Spinal cord (tissue), 10 donors: ENCODE results near the gene MLLT1. TPM values are rescaled to one million over a fixed set of nuclear protein-coding genes. Genes with fewer than 3 reads are reported as not detected.

Experiments
- DNase-seq, 6 donors: peaks; one replicate each; pipeline versions ENCODE4 v3.0.0 to v3.0.0-alpha.2; 2013 to 2015; ENCODE audit warnings: low spot score in 6 of 6, low read depth in 4 of 6
- H3K27ac ChIP-seq: one replicate; pipeline ENCODE4 v1.5.1; 2013; ENCODE audit warnings: low read depth, low read length, control low read depth
- H3K27me3 ChIP-seq: one replicate; pipeline ENCODE4 v1.6.1; 2013; ENCODE audit warnings: low read length; ENCODE audit not compliant: control insufficient read depth, insufficient read depth
- H3K36me3 ChIP-seq: one replicate; pipeline ENCODE4 v1.6.1; 2013; ENCODE audit warnings: low read length; ENCODE audit not compliant: control insufficient read depth, insufficient read depth
- H3K4me1 ChIP-seq: one replicate; pipeline ENCODE4 v1.6.1; 2013; ENCODE audit warnings: low read length; ENCODE audit not compliant: control insufficient read depth, insufficient read depth
- H3K4me3 ChIP-seq: one replicate; pipeline ENCODE4 v1.5.1; 2013; ENCODE audit warnings: low read depth, low read length, control low read depth
- H3K9me3 ChIP-seq: one replicate; pipeline ENCODE4 v1.6.1; 2013; ENCODE audit warnings: low read length; ENCODE audit not compliant: control insufficient read depth, insufficient read depth
- WGBS: methylation state at CpG from one replicate; pipeline ENCODE4 v1.1.5; 2013; ENCODE audit warnings: missing lambda C conversion rate; ENCODE audit not compliant: insufficient coverage; 5-methylcytosine and 5-hydroxymethylcytosine counted together
- polyA plus RNA-seq, 2 donors: library from polyadenylated mRNA; unstranded; fragments of 120-200 nt; gene quantifications; one replicate each; pipeline ENCODE4 v1.2.1, GENCODE V29; 2013; ENCODE audit not compliant: insufficient read length in 2 of 2
- total RNA-seq, 2 donors: library from RNA; depleted of rRNA in 1 of 2; stranded (reverse); fragments of 120-200 nt in 1 of 2; fragments of >200 nt in 1 of 2; gene quantifications; one replicate each; pipeline versions ENCODE4 v1.2.3 to v1.2.4, GENCODE V29; 2013 to 2014
- donor health status: healthy.

Gene MLLT1
- total and polyA plus RNA-seq, 4 donors: 11.5 to 132 (median 80.5) TPM

GRCh38 chr19:6278051-6278450 lies 1.7 kb downstream of the MLLT1 start:
- no peaks in the 10 kb centered on the region for H3K27me3 ChIP-seq
- H3K4me1 ChIP-seq: peaks cover 62% of the 10 kb centered on the region
- no peak overlapping the region for H3K4me3 ChIP-seq
- H3K9me3 ChIP-seq: no peaks in the 10 kb centered on the region
- no peak for DNase-seq
- no peak overlapping the region for H3K27ac ChIP-seq
- peaks cover 19% of the 10 kb centered on the region for H3K36me3 ChIP-seq
- WGBS: 79% methylated on average over 5 of the region's 9 CpGs

- Histone ChIP-seq H3K4me3 (no peak overlapping the region), H3K27me3 (no peaks in the 10 kb centered on the region), H3K27ac (no peak overlapping the region), H3K9me3 (no peaks in the 10 kb centered on the region), H3K4me1 (peaks cover 78% of the 10 kb centered on the region), H3K36me3 (peaks cover 22% of the 10 kb centered on the region)
- WGBS: 75% methylated on average over 11 of the region's 12 CpGs
- DNase-seq: no peak
Observed at GRCh38 chr19:6276447-6276846, 3.3 kb downstream of the MLLT1 start.

- no peaks in the 10 kb centered on the region for H3K27me3 ChIP-seq
- H3K27ac ChIP-seq: peak overlapping the region; percentile 48
- H3K9me3 ChIP-seq: no peaks in the 10 kb centered on the region
- peaks cover 90% of the 10 kb centered on the region for H3K4me1 ChIP-seq
- H3K36me3 ChIP-seq: peaks cover 29% of the 10 kb centered on the region
- H3K4me3 ChIP-seq: no peak overlapping the region
- 73% methylated on average over 8 of the region's 18 CpGs for WGBS
- DNase-seq: no peak
Observed at GRCh38 chr19:6275170-6275744, 4.5 kb downstream of the MLLT1 start.

GRCh38 chr19:6274756-6275155 lies 5.0 kb downstream of the MLLT1 start:
- Histone ChIP-seq H3K4me1 (peaks cover 95% of the 10 kb centered on the region), H3K36me3 (peaks cover 34% of the 10 kb centered on the region), H3K4me3 (no peak overlapping the region), H3K9me3 (no peaks in the 10 kb centered on the region), H3K27ac (peak overlapping the region; percentile 48), H3K27me3 (no peaks in the 10 kb centered on the region)
- 58% methylated on average over 15 of the region's 15 CpGs for WGBS
- DNase-seq: no peak

GRCh38 chr19:6273701-6274601 lies 5.8 kb downstream of the MLLT1 start:
- H3K27ac ChIP-seq: peak overlapping the region; percentile 48

GRCh38 chr19:6272913-6273600 lies 6.7 kb downstream of the MLLT1 start:
- no peaks in the 10 kb centered on the region for H3K9me3 ChIP-seq
- H3K27ac ChIP-seq: peak overlapping the region; percentile 48
- peaks cover 47% of the 10 kb centered on the region for H3K36me3 ChIP-seq
- no peaks in the 10 kb centered on the region for H3K27me3 ChIP-seq
- 51% methylated on average over 9 of the region's 22 CpGs for WGBS
- no peak overlapping the region for H3K4me3 ChIP-seq
- no peak for DNase-seq
- peaks cover 83% of the 10 kb centered on the region for H3K4me1 ChIP-seq

More at GRCh38 chr19:6273701-6274601, 5.8 kb downstream of the MLLT1 start:
- Histone ChIP-seq H3K4me3 (no peak overlapping the region), H3K9me3 (no peaks in the 10 kb centered on the region), H3K36me3 (peaks cover 42% of the 10 kb centered on the region), H3K27me3 (no peaks in the 10 kb centered on the region), H3K4me1 (peaks cover 92% of the 10 kb centered on the region)
- WGBS: 7% methylated on average over 26 of the region's 30 CpGs
- DNase-seq: peak in 3 of 6 donors; percentile 30 to 75 (median 72)

- H3K4me1 ChIP-seq: peaks cover 77% of the 10 kb centered on the region
Observed at GRCh38 chr19:6272411-6272791, 7.4 kb downstream of the MLLT1 start.

GRCh38 chr19:6271721-6272410 lies 7.9 kb downstream of the MLLT1 start:
- peak overlapping the region; percentile 48 for H3K27ac ChIP-seq
- 15% methylated on average over 35 of the region's 35 CpGs for WGBS

More at GRCh38 chr19:6272411-6272791, 7.4 kb downstream of the MLLT1 start:
- Histone ChIP-seq H3K9me3 (no peaks in the 10 kb centered on the region), H3K27ac (peak overlapping the region; percentile 48), H3K4me3 (no peak overlapping the region), H3K36me3 (peaks cover 45% of the 10 kb centered on the region), H3K27me3 (no peaks in the 10 kb centered on the region)
- 43% methylated on average over 11 of the region's 11 CpGs for WGBS
- DNase-seq: no peak

GRCh38 chr19:6271251-6271650 lies 8.5 kb downstream of the MLLT1 start:
- Histone ChIP-seq H3K27me3 (no peaks in the 10 kb centered on the region), H3K4me1 (peaks cover 65% of the 10 kb centered on the region), H3K4me3 (no peak overlapping the region), H3K27ac (peak overlapping the region; percentile 48), H3K9me3 (no peaks in the 10 kb centered on the region), H3K36me3 (peaks cover 51% of the 10 kb centered on the region)
- no peak for DNase-seq
- WGBS: 68% methylated on average over 9 of the region's 9 CpGs

More at GRCh38 chr19:6271721-6272410, 7.9 kb downstream of the MLLT1 start:
- peak in 2 of 6 donors; percentile 59 to 72 for DNase-seq
- H3K36me3 ChIP-seq: peaks cover 46% of the 10 kb centered on the region
- no peaks in the 10 kb centered on the region for H3K9me3 ChIP-seq
- no peaks in the 10 kb centered on the region for H3K27me3 ChIP-seq
- peaks cover 72% of the 10 kb centered on the region for H3K4me1 ChIP-seq
- peak overlapping the region; percentile 12 for H3K4me3 ChIP-seq
